ENCODE measurements around the gene BTBD2. TPM values are rescaled to one million over a fixed set of nuclear protein-coding genes. Genes with fewer than 3 reads are reported as not detected.

BTBD2 gene
- total RNA-seq, 1 donor, result 23.2 TPM

Other genes starting within 250 kb of the BTBD2 start
- gene ATP8B3, start 203.4 kb downstream of the BTBD2 start, total RNA-seq, result 0.73 TPM
- gene REXO1, start 167.2 kb downstream of the BTBD2 start, total RNA-seq, result 66.2 TPM
- gene KLF16, start 152.1 kb downstream of the BTBD2 start, total RNA-seq, result 12.4 TPM
- 97.8 TPM for gene ABHD17A, start 130.2 kb downstream of the BTBD2 start, total RNA-seq
- gene ADAT3, start 110.3 kb downstream of the BTBD2 start, total RNA-seq, result 2.9 TPM
- gene SCAMP4, start 110.3 kb downstream of the BTBD2 start, total RNA-seq, result 20.1 TPM
- gene CSNK1G2, start 74.5 kb downstream of the BTBD2 start, total RNA-seq, result 96.7 TPM
- gene MKNK2, start 35.5 kb upstream of the BTBD2 start, total RNA-seq, result 163 TPM
- gene MOB3A, start 80.6 kb upstream of the BTBD2 start, total RNA-seq, result 87.3 TPM
- 2.9 TPM for gene IZUMO4, start 81.2 kb upstream of the BTBD2 start, total RNA-seq
- 26.2 TPM for gene AP3D1, start 135.9 kb upstream of the BTBD2 start, total RNA-seq
- 13.5 TPM for gene DOT1L, start 148.2 kb upstream of the BTBD2 start, total RNA-seq
- 25.3 TPM for gene PLEKHJ1, start 220.6 kb upstream of the BTBD2 start, total RNA-seq
- 68.1 TPM for gene SF3A2, start 221.1 kb upstream of the BTBD2 start, total RNA-seq
- 1.3 TPM for gene AMH, start 233.6 kb upstream of the BTBD2 start, total RNA-seq
- gene JSRP1, start 240.7 kb upstream of the BTBD2 start, total RNA-seq, result not detected